ENCODE data around the gene SYNPO.

DNA sequence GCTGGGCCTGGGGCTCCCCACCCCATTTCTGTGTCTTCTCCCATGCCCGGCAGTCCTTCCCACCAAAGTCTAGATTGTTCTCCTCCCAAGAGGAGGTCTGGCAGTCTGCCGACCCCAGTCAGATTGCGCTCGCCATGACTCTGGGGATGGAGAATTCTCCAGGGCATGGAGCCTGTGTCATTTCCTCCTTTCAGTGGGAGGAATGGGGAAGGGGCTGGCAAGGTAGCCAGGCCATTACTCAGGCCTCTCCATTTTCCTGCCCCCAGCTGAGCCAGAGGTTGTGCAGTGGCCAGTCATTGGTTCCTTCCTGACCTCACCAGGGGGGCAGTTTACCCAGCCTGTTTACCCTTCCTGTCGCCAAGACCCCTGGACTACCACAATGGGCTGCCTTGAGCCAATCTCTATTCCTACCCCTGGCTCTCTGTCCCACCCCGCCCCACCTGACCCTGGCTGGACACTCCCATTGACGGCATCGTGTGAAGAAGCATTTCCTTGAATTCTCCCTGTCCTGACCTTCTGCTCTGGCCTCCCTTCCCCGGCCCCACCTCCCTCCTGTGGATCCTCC is 628 bp downstream of the SYNPO start:
- TF ChIP-seq POLR2A (IDR thresholded peaks at IDR 0.05) = no peak
- TF ChIP-seq, protein P1, sequence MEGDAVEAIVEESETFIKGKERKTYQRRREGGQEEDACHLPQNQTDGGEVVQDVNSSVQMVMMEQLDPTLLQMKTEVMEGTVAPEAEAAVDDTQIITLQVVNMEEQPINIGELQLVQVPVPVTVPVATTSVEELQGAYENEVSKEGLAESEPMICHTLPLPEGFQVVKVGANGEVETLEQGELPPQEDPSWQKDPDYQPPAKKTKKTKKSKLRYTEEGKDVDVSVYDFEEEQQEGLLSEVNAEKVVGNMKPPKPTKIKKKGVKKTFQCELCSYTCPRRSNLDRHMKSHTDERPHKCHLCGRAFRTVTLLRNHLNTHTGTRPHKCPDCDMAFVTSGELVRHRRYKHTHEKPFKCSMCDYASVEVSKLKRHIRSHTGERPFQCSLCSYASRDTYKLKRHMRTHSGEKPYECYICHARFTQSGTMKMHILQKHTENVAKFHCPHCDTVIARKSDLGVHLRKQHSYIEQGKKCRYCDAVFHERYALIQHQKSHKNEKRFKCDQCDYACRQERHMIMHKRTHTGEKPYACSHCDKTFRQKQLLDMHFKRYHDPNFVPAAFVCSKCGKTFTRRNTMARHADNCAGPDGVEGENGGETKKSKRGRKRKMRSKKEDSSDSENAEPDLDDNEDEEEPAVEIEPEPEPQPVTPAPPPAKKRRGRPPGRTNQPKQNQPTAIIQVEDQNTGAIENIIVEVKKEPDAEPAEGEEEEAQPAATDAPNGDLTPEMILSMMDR (IDR thresholded peaks at IDR 0.05 in 4 of 5, conservative IDR thresholded peaks at IDR 0.05 in 1 of 5) = no peak
